Bronchial epithelial cell (primary cell): ENCODE data around the gene REPIN1. TPM values are rescaled to one million over a fixed set of nuclear protein-coding genes. Genes with fewer than 3 reads are reported as not detected.
"Not testable (repeated sequence)": the region's sequence is repeated elsewhere in the genome, so short reads cannot be mapped to it uniquely, and the experiment has no call there.

Experiments
- DNase-seq: peaks from one replicate; pipeline ENCODE4 v3.0.0-alpha.2; 2010; ENCODE audit warnings: low read depth
- FAIRE-seq: peaks from 2 replicates; lab custom pipeline; 2011; peaks lifted over from hg19 to GRCh38; lab: Jason Lieb, UNC
- H3K27me3 ChIP-seq: 2 replicates; pipeline ENCODE4 v1.5.1; 2011; ENCODE audit warnings: low read length; ENCODE audit not compliant: control insufficient read depth, insufficient read depth
- H3K36me3 ChIP-seq: 2 replicates; pipeline ENCODE4 v1.5.1; 2011; ENCODE audit warnings: low read length; ENCODE audit not compliant: control insufficient read depth, insufficient read depth
- H3K4me3 ChIP-seq: 2 replicates; pipeline ENCODE4 v1.5.1; 2011; ENCODE audit warnings: mild to moderate bottlenecking, low read depth, low read length, control low read depth
- total RNA-seq: library from RNA; depleted of rRNA; stranded (reverse); fragments of >200 nt; gene quantifications from 2 replicates; pipeline ENCODE4 v1.2.1, GENCODE V29; 2014
- TF ChIP-seq, protein P1 (sequence below): IDR thresholded peaks from 2 replicates; pipeline ENCODE4 v1.5.1; 2011; ENCODE audit warnings: mild to moderate bottlenecking, moderate library complexity, low read length, control low read depth, inconsistent platforms; ENCODE audit not compliant: insufficient read depth, severe bottlenecking

Gene REPIN1
- total RNA-seq, 1 donor from 2014 or later, result 26.1 TPM

DNA sequence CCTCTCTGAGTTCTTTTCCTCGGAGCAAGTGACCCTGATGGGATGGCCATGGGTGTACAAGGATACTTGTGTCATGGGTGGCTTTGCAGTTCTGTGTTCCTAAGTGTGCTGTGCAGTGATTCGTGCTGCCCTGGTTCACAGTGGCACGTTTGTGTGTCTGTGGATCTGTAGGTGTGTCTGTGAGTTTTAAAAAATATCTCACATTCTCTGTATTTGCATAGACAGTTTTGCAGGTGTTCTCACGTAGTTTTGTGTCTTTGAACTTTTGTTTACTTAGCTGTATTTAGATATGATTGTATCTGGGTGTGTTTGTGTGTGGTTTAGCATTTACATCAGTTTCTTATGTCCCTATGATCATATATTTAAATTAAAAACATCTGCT is 14.2 kb downstream of the REPIN1 start:
- FAIRE-seq, result no peak
- TF ChIP-seq, protein P1, sequence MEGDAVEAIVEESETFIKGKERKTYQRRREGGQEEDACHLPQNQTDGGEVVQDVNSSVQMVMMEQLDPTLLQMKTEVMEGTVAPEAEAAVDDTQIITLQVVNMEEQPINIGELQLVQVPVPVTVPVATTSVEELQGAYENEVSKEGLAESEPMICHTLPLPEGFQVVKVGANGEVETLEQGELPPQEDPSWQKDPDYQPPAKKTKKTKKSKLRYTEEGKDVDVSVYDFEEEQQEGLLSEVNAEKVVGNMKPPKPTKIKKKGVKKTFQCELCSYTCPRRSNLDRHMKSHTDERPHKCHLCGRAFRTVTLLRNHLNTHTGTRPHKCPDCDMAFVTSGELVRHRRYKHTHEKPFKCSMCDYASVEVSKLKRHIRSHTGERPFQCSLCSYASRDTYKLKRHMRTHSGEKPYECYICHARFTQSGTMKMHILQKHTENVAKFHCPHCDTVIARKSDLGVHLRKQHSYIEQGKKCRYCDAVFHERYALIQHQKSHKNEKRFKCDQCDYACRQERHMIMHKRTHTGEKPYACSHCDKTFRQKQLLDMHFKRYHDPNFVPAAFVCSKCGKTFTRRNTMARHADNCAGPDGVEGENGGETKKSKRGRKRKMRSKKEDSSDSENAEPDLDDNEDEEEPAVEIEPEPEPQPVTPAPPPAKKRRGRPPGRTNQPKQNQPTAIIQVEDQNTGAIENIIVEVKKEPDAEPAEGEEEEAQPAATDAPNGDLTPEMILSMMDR, result no peak
- H3K27me3 ChIP-seq, result no peaks in the 10 kb centered on the region
- no peak overlapping the region for H3K4me3 ChIP-seq
- DNase-seq, result no peak
- no peaks in the 10 kb centered on the region for H3K36me3 ChIP-seq

- TF ChIP-seq, protein P1, result no peak
- no peak for DNase-seq
- Histone ChIP-seq H3K27me3 (no peaks in the 10 kb centered on the region), H3K36me3 (no peaks in the 10 kb centered on the region), H3K4me3 (no peak overlapping the region)
- no peak for FAIRE-seq
Observed at GRCh38 chr7:150383710-150384397, 15.2 kb downstream of the REPIN1 start.

DNA sequence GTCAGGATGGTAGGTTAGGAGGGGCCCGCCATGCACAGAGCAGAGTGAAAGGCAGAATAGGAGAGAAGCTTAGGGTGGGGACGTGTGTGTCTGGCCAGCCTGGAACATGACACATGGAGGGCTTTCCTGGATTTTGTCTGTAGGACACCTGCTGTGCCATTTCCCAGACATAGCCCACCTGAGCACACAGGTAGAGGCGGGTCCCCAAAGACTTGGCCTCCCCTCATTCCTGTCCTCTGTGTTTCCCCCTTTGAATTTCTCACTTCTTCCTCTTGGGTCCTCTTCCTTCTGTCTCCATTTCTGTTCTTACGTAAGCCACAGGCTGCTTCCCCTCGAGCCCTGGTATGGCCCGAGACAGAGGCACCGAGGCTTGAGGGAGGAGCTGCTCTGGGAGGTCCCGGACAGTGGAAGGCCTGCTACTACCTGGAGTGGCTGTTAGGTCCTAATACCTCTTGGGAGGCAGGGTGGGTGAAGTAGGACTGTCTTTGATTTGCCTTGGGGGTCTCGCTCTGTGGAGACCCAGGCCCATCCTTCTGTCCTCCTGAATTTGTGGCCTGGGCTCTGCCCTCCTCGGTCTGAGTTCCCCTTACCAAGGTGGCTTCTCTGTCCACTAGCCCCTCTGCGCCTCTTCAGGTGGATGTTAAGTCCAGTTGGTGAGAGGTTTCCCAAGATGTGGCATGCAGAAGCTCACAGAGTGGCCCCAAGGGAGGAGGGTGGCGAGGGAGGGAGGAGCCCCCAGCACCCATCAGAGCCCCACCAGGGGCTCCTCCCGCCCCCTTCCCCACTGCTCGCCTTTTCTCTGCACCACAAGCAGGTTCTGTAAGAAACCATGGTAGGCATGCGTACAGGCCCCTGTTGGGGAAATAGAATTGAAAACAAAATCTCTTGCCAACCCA is 16.0 kb downstream of the REPIN1 start:
- H3K4me3 ChIP-seq, result no peak overlapping the region
- DNase-seq, result no peak
- no peaks in the 10 kb centered on the region for H3K27me3 ChIP-seq
- TF ChIP-seq, protein P1, result no peak
- H3K36me3 ChIP-seq, result no peaks in the 10 kb centered on the region
- FAIRE-seq, result no peak

GRCh38 chr7:150385302-150385723 is 16.7 kb downstream of the REPIN1 start:
- Histone ChIP-seq H3K27me3 (no peaks in the 10 kb centered on the region), H3K36me3 (no peaks in the 10 kb centered on the region), H3K4me3 (no peak overlapping the region)
- DNase-seq, result no peak
- TF ChIP-seq, protein P1, result no peak
- no peak for FAIRE-seq

GRCh38 chr7:150385884-150386283 is 17.3 kb downstream of the REPIN1 start:
- H3K27me3 ChIP-seq, FAIRE-seq, H3K4me3 ChIP-seq, DNase-seq, H3K36me3 ChIP-seq: not testable (repeated sequence)

DNA sequence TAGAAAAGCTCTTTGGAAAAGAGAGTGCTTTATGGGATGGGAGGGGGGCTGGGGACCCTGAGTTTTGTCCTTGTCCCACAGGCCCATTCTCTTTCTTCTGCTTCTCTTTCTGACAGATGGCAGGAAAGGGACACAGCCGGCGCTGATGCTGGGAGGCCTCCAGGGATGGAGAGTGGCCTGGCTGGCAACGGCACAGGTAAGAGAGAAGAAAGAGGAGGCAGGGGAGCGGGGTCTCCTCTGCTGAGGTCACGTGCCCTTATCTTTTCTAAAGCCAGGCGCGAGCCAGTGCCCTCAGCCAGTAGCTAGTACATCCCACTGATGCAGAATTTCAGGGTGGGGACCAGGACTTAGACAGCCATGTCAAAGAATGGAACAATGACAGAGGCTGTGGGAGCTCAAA is 19.7 kb downstream of the REPIN1 start:
- no peak for FAIRE-seq
- TF ChIP-seq, protein P1, result no peak

More for the DNA sequence above, 19.7 kb downstream of the REPIN1 start:
- Histone ChIP-seq H3K27me3 (no peaks in the 10 kb centered on the region), H3K36me3 (no peaks in the 10 kb centered on the region), H3K4me3 (no peak overlapping the region)
- no peak for DNase-seq
